Psoas muscle (tissue), 8 donors: ENCODE measurements around the gene MYO3B. TPM values are rescaled to one million over a fixed set of nuclear protein-coding genes. Genes with fewer than 3 reads are reported as not detected.

Source experiments
- ATAC-seq, 4 donors: fragments of 200-7000 bp; cut with Tn5 transposase; one replicate each; pipeline ENCODE4 v1.9.1; 2020; ENCODE audit warnings: moderate library complexity in 3 of 4, mild to moderate bottlenecking in 2 of 4
- DNase-seq, 2 donors: peaks; one replicate each; pipeline ENCODE4 v3.0.0-alpha.2; 2020
- H3K27ac ChIP-seq: fragments of 200-600 bp; one replicate; pipeline ENCODE4 v1.8.0; 2022
- H3K27me3 ChIP-seq, 3 donors: fragments of 200-600 bp in 1 of 3; one replicate each; pipeline versions ENCODE4 v1.6.1 to v1.8.0; 2013 to 2022; ENCODE audit warnings: low read length in 2 of 3, mild to moderate bottlenecking in 2 of 3, moderate library complexity in 1 of 3; ENCODE audit not compliant: insufficient read depth in 3 of 3
- H3K36me3 ChIP-seq, 2 donors: fragments of 200-600 bp in 1 of 2; one replicate each; pipeline versions ENCODE4 v1.6.1 to v1.8.0; 2013 to 2022; ENCODE audit warnings: low read depth in 1 of 2, mild to moderate bottlenecking in 1 of 2, moderate library complexity in 1 of 2; ENCODE audit not compliant: insufficient read depth in 1 of 2
- H3K4me1 ChIP-seq: fragments of 200-600 bp; one replicate; pipeline ENCODE4 v1.8.0; 2022
- H3K4me3 ChIP-seq: fragments of 200-600 bp; one replicate; pipeline ENCODE4 v1.8.0; 2022; ENCODE audit warnings: mild to moderate bottlenecking
- H3K9me3 ChIP-seq: fragments of 200-600 bp; one replicate; pipeline ENCODE4 v1.8.0; 2022
- WGBS, 3 donors: extraction: QIAGEN DNeasy Blood & Tissue Kit; methylation state at CpG; one replicate each; pipeline versions ENCODE4 v1.1.6 to v1.1.7; 2013; 5-methylcytosine and 5-hydroxymethylcytosine counted together
- intact Hi-C, 2 donors: fragments of 100-400 bp; cut with DNase I; formaldehyde crosslinking; loops; one replicate each; pipeline versions ENCODE4 v1.11.0 to v1.14.2; 2022
- polyA plus RNA-seq, 3 donors: library from polyadenylated mRNA; stranded (reverse); fragments of 200-250 nt; gene quantifications; one replicate each; pipeline ENCODE4 v1.2.3, GENCODE V29; 2013
- total RNA-seq, 4 donors: library from RNA; stranded (reverse); fragmentation: NEBNext Ultra II Directional in 2 of 4; extraction: Animal tissue kit (Norgen Biotek cat#: 25700) in 2 of 4; gene quantifications; one replicate each; pipeline versions ENCODE4 v1.2.1 to v1.2.4, GENCODE V29; 2021 to 2023
- TF ChIP-seq, protein P1 (sequence below): fragments of 200-600 bp; IDR thresholded peaks from one replicate; pipeline ENCODE4 v1.8.0; 2022; ENCODE audit warnings: antibody characterized with exemption
- donor health status: healthy with polysubstance abuse.
- donor health status: DM: no; HTN: no; CAD: no; lungs with moderate emphysema.
- donor health status: Bipolar disorder and iron deficiency.
- donor health status: healthy.
- donor health status: DM: yes; HTN: yes; CAD: no.
- donor health status: DM: no; HTN: no; CAD: no.
- donor health status: DM: no; HTN: no; CAD: no.
- donor health status: DM: yes; HTN: yes; CAD: no.

Gene MYO3B
- total and polyA plus RNA-seq, 7 donors = 0.04 to 0.32 TPM; not detected in 5

GRCh38 chr2:170517538-170517937 is 339.6 kb downstream of the MYO3B start:
- Histone ChIP-seq H3K27ac (no peak overlapping the region), H3K4me3 (no peak overlapping the region), H3K36me3 (no peaks in the 10 kb centered on the region), H3K9me3 (no peaks in the 10 kb centered on the region), H3K27me3 (no peaks in the 10 kb centered on the region), H3K4me1 (no peaks in the 10 kb centered on the region)
- 48 to 65% (median 61%) methylated on average over 1 of the region's 1 CpG for WGBS, 3 donors
- DNase-seq = no peak
- no peak for ATAC-seq
- intact Hi-C loops = no loop called here
- TF ChIP-seq, protein P1, sequence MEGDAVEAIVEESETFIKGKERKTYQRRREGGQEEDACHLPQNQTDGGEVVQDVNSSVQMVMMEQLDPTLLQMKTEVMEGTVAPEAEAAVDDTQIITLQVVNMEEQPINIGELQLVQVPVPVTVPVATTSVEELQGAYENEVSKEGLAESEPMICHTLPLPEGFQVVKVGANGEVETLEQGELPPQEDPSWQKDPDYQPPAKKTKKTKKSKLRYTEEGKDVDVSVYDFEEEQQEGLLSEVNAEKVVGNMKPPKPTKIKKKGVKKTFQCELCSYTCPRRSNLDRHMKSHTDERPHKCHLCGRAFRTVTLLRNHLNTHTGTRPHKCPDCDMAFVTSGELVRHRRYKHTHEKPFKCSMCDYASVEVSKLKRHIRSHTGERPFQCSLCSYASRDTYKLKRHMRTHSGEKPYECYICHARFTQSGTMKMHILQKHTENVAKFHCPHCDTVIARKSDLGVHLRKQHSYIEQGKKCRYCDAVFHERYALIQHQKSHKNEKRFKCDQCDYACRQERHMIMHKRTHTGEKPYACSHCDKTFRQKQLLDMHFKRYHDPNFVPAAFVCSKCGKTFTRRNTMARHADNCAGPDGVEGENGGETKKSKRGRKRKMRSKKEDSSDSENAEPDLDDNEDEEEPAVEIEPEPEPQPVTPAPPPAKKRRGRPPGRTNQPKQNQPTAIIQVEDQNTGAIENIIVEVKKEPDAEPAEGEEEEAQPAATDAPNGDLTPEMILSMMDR = no peak

- intact Hi-C loops = no loop called here
- Histone ChIP-seq H3K27me3 (no peaks in the 10 kb centered on the region), H3K36me3 (no peaks in the 10 kb centered on the region), H3K4me1 (no peaks in the 10 kb centered on the region), H3K9me3 (no peaks in the 10 kb centered on the region), H3K4me3 (no peak overlapping the region), H3K27ac (no peak overlapping the region)
- ATAC-seq = no peak
- DNase-seq = no peak
- 62 to 65% (median 64%) methylated on average over 2 of the region's 2 CpGs for WGBS, 3 donors
- TF ChIP-seq, protein P1 = no peak
These were observed 341.0 kb downstream of the MYO3B start for GRCh38 chr2:170518911-170519310.

DNA sequence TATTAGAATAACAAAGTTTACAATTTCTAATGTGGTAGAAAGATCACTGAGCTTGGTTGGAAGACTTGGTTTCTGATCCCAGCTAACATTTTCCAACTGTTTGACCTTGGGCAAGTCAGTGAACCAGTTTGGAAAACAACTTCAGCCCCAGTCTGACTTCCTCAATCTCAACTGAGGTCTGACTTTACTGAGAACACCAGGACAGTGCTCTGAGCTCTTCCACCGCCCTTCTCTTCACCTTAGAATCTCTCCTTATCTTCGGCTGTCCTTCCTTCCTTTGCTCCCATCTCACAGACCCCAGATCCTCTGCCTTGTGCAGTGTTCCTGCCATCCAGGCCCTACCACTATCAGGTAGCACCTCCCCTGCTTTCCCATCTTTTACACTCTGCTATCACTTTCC is 343.4 kb downstream of the MYO3B start:
- Histone ChIP-seq H3K4me3 (no peak overlapping the region), H3K4me1 (no peaks in the 10 kb centered on the region), H3K27ac (no peak overlapping the region), H3K9me3 (no peaks in the 10 kb centered on the region), H3K36me3 (no peaks in the 10 kb centered on the region), H3K27me3 (no peaks in the 10 kb centered on the region)
- TF ChIP-seq, protein P1 = no peak
- DNase-seq (no peak), ATAC-seq (no peak)
- 91 to 95% (median 94%) methylated on average over 2 of the region's 2 CpGs for WGBS, 3 donors
- intact Hi-C loops = no loop called here

DNA sequence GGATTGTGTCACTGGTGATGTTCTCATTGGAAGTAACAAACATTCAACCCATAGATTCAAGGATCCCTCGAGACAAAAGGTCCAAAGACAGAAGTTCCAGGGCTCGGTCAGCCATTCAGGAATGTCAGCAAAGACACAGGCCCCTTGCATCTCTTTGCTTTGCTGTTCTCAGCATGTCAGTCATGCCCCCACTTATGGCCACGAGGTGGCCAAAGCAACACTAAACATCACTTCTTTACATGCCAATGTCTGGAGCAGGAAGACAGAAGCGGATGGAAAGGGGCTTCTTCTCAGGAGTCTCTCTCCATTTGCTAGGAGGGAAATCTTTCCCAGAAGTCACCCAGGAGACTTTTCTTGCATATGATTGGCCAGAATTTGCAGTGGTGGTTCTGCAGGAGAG is 345.6 kb downstream of the MYO3B start:
- H3K27ac ChIP-seq = no peak overlapping the region
- H3K9me3 ChIP-seq = no peaks in the 10 kb centered on the region
- DNase-seq (no peak), ATAC-seq (no peak)
- no peaks in the 10 kb centered on the region for H3K36me3 ChIP-seq
- 88 to 90% (median 88%) methylated on average over 4 of the region's 4 CpGs for WGBS, 3 donors
- TF ChIP-seq, protein P1 = no peak
- no peaks in the 10 kb centered on the region for H3K27me3 ChIP-seq
- H3K4me3 ChIP-seq = no peak overlapping the region
- intact Hi-C loops = no loop called here
- no peaks in the 10 kb centered on the region for H3K4me1 ChIP-seq

DNA sequence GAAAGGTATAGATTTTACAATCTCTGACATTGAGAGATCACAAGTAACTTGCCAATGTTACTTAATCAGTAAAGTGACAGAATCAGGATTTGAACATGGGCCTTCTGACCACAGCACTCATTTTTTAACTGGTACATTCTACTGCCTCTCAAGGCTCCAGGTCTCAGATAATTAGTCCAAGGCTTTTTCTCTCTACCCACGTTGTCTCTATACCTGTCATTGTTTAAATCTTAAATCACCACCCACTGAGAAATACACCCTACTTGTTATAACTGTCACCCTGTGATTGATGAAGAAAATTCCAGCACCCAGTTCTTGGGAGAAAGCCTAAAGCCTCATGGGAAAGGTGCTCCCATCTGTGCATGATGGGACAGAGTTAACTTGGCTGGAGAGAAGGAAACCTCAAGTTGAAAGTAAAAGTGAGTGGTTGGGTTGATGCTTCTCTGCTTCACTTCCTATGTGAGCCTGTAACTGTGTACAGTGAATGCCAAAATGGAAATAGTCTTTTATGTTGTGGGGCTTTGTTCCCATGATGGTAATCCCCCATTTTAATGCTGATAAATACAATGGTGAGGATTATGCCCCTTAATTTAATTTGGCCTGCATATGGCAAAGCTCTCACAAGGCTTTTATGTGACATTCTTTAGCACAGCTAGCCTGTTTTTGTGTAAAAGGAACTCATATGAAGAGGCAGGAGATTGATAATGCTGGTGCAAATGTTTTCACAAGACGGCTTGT is 347.1 kb downstream of the MYO3B start:
- intact Hi-C loops = no loop called here
- Histone ChIP-seq H3K9me3 (no peaks in the 10 kb centered on the region), H3K27me3 (no peaks in the 10 kb centered on the region), H3K4me1 (no peaks in the 10 kb centered on the region), H3K36me3 (no peaks in the 10 kb centered on the region), H3K4me3 (no peak overlapping the region), H3K27ac (peak overlapping the region; percentile 6)
- DNase-seq (no peak), ATAC-seq (peak in 1 of 4 donors; percentile 45)
- 27 to 36% (median 35%) methylated on average over 2 of the region's 2 CpGs for WGBS, 3 donors
- TF ChIP-seq, protein P1 = no peak
